CD4-positive, alpha-beta T cell (primary cell): ENCODE data around the gene RAB25. TPM values are rescaled to one million over a fixed set of nuclear protein-coding genes. Genes with fewer than 3 reads are reported as not detected.

Source experiments
- ATAC-seq: fragments of 200-7000 bp; cut with Tn5 transposase; one replicate; pipeline ENCODE4 v1.10.0; 2022; ENCODE audit warnings: mild to moderate bottlenecking; ENCODE audit not compliant: poor library complexity
- CTCF ChIA-PET: fragments of 350-600 bp; sonication (Branson Sonifier 250); formaldehyde crosslinking; loops from one replicate; lab custom pipeline; 2021; ENCODE audit warnings: antibody characterized with exemption, inconsistent platforms; lab: Charles Lee
- POLR2A ChIA-PET: fragments of 350-600 bp; sonication (Branson Sonifier 250); formaldehyde crosslinking; loops from one replicate; lab custom pipeline; 2021; ENCODE audit warnings: antibody characterized with exemption, inconsistent platforms; lab: Charles Lee
- DNase-seq, 14 experiments: peaks; one replicate each; pipeline ENCODE4 v3.0.0-alpha.2; 2013 to 2020; ENCODE audit warnings: mixed read lengths in 2 of 14
- H3K27ac ChIP-seq, 2 donors: one replicate each; pipeline versions ENCODE4 v1.5.1 to v1.7.0; 2013; ENCODE audit warnings: low read length in 2 of 2, low read depth in 1 of 2, mild to moderate bottlenecking in 1 of 2
- H3K27me3 ChIP-seq, 2 experiments: 1 replicate in 1 of 2; 2 replicates in 1 of 2; pipeline versions ENCODE4 v1.6.1 to v1.7.0; 2013; ENCODE audit warnings: low read length in 2 of 2, control low read depth in 1 of 2, mild to moderate bottlenecking in 1 of 2, moderate library complexity in 1 of 2; ENCODE audit not compliant: insufficient read depth in 2 of 2, control insufficient read depth in 1 of 2
- H3K36me3 ChIP-seq: one replicate; pipeline ENCODE4 v1.6.1; 2013; ENCODE audit warnings: low read length, control low read depth; ENCODE audit not compliant: insufficient read depth
- H3K4me1 ChIP-seq: one replicate; pipeline ENCODE4 v1.6.1; 2013; ENCODE audit warnings: low read length, control low read depth; ENCODE audit not compliant: insufficient read depth
- H3K4me3 ChIP-seq: one replicate; pipeline ENCODE4 v1.5.1; 2013; ENCODE audit warnings: mild to moderate bottlenecking, low read length, moderate library complexity
- H3K9me3 ChIP-seq, 2 experiments: 1 replicate in 1 of 2; 2 replicates in 1 of 2; pipeline versions ENCODE4 v1.6.1 to v1.7.0; 2013; ENCODE audit warnings: low read length in 2 of 2, mild to moderate bottlenecking in 2 of 2, control low read depth in 1 of 2, moderate library complexity in 1 of 2; ENCODE audit not compliant: control insufficient read depth in 1 of 2, insufficient read depth in 1 of 2
- H3K27ac Mint-ChIP-seq: one replicate; pipeline ENCODE4 v1.8.0; 2020; ENCODE audit warnings: mixed read lengths
- H3K27me3 Mint-ChIP-seq: one replicate; pipeline ENCODE4 v1.8.0; 2021; ENCODE audit warnings: mixed read lengths
- H3K36me3 Mint-ChIP-seq: one replicate; pipeline ENCODE4 v1.8.0; 2021; ENCODE audit warnings: low read depth, mixed read lengths
- H3K4me1 Mint-ChIP-seq: one replicate; pipeline ENCODE4 v1.8.0; 2021; ENCODE audit warnings: low read depth, mixed read lengths
- H3K4me3 Mint-ChIP-seq: one replicate; pipeline ENCODE4 v1.8.0; 2020; ENCODE audit warnings: mild to moderate bottlenecking, mixed read lengths
- H3K9me3 Mint-ChIP-seq: one replicate; pipeline ENCODE4 v1.8.0; 2020; ENCODE audit warnings: mixed read lengths
- intact Hi-C, 2 experiments: fragments of 100-400 bp; cut with DNase I in 1 of 2; cut with micrococcal nuclease in 1 of 2; formaldehyde crosslinking; loops; one replicate each; pipeline versions ENCODE4 v1.15.1 to v1.9.0; 2023 to 2025; cut with DNase I, micrococcal nuclease
- total RNA-seq, 174 experiments: library from RNA in 2 of 174; stranded (reverse) in 2 of 174; gene quantifications; one replicate each; pipeline ENCODE4 v1.2.3 and lab custom pipeline; 2021 to 2026
- TF ChIP-seq, protein P1 (sequence below): fragments of 200-600 bp; IDR thresholded peaks from one replicate; pipeline ENCODE4 v1.8.0; 2022; ENCODE audit warnings: antibody characterized with exemption, mild to moderate bottlenecking

RAB25 gene
- total RNA-seq, 2 experiments from 2014 or later = 0.58 to 1.3 TPM

DNA sequence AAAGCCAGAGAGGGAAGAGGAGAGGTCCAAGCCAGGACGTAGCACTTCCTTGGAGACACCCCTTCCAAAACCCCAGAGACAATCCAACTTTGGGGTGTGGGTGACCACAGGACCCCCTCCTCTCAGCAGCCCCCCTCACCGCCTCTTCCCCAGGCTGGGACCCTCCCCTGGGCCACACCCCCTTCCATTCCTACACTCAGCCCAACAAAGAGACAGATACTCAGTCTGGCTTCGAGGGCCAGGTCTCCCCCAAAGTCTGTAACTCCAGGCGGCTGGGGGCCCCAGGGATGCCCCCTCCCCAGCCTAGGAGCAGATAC, 19.9 kb downstream of the RAB25 start:
- no peak for DNase-seq
- Mint-ChIP-seq H3K27me3 (peaks cover 32% of the 10 kb centered on the region), H3K9me3 (no peaks in the 10 kb centered on the region), H3K27ac (no peak overlapping the region), H3K4me3 (peak overlapping the region; percentile 79), H3K4me1 (peaks cover 6% of the 10 kb centered on the region), H3K36me3 (no peaks in the 10 kb centered on the region)
- Histone ChIP-seq H3K9me3 (no peaks in the 10 kb centered on the region), H3K27ac (no peak overlapping the region), H3K27me3 (peaks cover 22 to 25% of the 10 kb centered on the region in 2 experiments), H3K36me3 (no peaks in the 10 kb centered on the region), H3K4me3 (no peak overlapping the region), H3K4me1 (peaks cover 23% of the 10 kb centered on the region)
- ChIA-PET POLR2A (no interaction called here), CTCF (no interaction called here)
- intact Hi-C loops = loop anchor here in 1 of 2 experiments (2.0 kb wide), 1 partner anchor 58 kb away; no protein-coding TSS in a partner anchor
- TF ChIP-seq, protein P1, sequence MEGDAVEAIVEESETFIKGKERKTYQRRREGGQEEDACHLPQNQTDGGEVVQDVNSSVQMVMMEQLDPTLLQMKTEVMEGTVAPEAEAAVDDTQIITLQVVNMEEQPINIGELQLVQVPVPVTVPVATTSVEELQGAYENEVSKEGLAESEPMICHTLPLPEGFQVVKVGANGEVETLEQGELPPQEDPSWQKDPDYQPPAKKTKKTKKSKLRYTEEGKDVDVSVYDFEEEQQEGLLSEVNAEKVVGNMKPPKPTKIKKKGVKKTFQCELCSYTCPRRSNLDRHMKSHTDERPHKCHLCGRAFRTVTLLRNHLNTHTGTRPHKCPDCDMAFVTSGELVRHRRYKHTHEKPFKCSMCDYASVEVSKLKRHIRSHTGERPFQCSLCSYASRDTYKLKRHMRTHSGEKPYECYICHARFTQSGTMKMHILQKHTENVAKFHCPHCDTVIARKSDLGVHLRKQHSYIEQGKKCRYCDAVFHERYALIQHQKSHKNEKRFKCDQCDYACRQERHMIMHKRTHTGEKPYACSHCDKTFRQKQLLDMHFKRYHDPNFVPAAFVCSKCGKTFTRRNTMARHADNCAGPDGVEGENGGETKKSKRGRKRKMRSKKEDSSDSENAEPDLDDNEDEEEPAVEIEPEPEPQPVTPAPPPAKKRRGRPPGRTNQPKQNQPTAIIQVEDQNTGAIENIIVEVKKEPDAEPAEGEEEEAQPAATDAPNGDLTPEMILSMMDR = no peak
- ATAC-seq = no peak

DNA sequence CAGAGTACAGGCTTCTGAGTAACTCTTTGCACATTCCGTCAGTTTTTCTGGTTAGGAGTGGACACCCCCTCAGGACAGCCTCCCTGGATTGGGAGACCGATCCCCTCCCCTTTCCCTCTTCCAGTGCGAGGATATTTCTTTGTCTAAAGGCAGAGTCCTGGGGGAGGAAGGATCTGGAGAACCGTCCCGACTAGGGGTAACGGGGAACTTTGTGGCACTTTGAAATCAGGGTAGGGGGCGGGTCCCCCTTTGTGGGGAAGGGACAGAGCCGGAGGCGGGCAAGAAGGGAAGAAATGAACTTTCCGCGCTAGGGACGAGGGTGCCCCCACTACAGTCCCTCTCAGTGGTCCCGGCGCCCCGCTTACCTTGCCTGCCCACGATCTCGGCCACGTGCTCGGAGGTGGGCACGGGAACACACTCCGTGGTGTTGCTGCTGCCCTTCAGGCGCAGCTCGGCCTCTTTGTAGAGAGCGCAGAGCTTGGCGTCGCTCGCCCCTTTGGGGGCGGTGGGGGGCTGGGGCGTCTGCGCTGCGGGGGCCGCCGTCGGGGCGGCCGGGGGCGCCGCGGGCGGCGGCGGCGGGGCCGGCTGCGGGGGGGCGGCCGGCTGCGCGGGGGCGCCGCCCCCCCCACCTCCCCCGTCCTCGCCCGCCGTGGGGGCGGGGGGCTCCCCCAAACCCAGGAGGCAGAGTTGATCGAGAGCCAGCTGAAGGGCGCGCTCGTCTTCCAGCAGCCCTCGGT, 20.4 kb downstream of the RAB25 start:
- intact Hi-C loops = loop anchor here in 1 of 2 experiments (2.0 kb wide), 1 partner anchor 59 kb away; no protein-coding TSS in a partner anchor
- no peaks in the 10 kb centered on the region for H3K36me3 Mint-ChIP-seq
- H3K4me3 Mint-ChIP-seq = peak overlapping the region; percentile 81
- POLR2A ChIA-PET = no interaction called here
- Histone ChIP-seq H3K4me3 (peak overlapping the region; percentile 75), H3K27me3 (peaks cover 22 to 29% of the 10 kb centered on the region in 2 experiments), H3K36me3 (no peaks in the 10 kb centered on the region), H3K9me3 (no peaks in the 10 kb centered on the region), H3K4me1 (peaks cover 23% of the 10 kb centered on the region), H3K27ac (no peak overlapping the region)
- ATAC-seq = no peak
- TF ChIP-seq, protein P1 = no peak
- CTCF ChIA-PET = no interaction called here
- peaks cover 37% of the 10 kb centered on the region for H3K27me3 Mint-ChIP-seq
- no peaks in the 10 kb centered on the region for H3K9me3 Mint-ChIP-seq
- DNase-seq = no peak
- H3K27ac Mint-ChIP-seq = no peak overlapping the region
- H3K4me1 Mint-ChIP-seq = peaks cover 6% of the 10 kb centered on the region

DNA sequence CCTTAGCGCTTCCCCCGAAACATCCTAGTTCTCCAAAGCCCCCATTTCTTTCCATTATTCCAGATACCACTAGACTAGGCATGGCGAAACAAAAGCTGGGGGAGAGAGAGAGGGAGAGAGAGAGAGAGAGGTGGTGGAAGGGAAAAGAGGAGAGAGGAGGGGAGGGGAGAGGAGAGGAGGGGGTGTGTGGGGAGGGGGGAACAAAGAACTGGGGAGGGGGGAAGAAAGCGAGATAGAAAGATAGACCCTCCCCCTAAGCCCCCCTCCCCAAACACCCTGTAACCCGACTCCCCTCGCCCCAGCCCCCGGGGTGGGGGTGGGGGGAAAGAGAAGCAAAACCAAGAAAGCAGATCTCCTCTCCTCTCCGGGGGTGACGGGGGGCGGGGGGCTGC, 21.0 kb downstream of the RAB25 start:
- TF ChIP-seq, protein P1 = no peak
- peak overlapping the region; percentile 75 for H3K4me3 ChIP-seq
- CTCF ChIA-PET = no interaction called here
- ATAC-seq (no peak), DNase-seq (no peak)
- no peaks in the 10 kb centered on the region for H3K9me3 Mint-ChIP-seq
- H3K27me3 ChIP-seq = peaks cover 22 to 31% of the 10 kb centered on the region in 2 experiments
- no peaks in the 10 kb centered on the region for H3K9me3 ChIP-seq
- POLR2A ChIA-PET = no interaction called here
- intact Hi-C loops = loop anchor here in 1 of 2 experiments (1.0 to 2.0 kb wide), 2 partner anchors 28 to 59 kb away; partner anchors contain the start of gene LAMTOR2
- H3K27ac Mint-ChIP-seq = no peak overlapping the region
- peaks cover 6% of the 10 kb centered on the region for H3K4me1 Mint-ChIP-seq
- peaks cover 42% of the 10 kb centered on the region for H3K27me3 Mint-ChIP-seq
- peak overlapping the region; percentile 83 for H3K4me3 Mint-ChIP-seq
- H3K36me3 Mint-ChIP-seq = no peaks in the 10 kb centered on the region
- peaks cover 23% of the 10 kb centered on the region for H3K4me1 ChIP-seq
- no peak overlapping the region for H3K27ac ChIP-seq
- H3K36me3 ChIP-seq = no peaks in the 10 kb centered on the region
